Measurements from ENCODE around the gene VTI1A.

DNA sequence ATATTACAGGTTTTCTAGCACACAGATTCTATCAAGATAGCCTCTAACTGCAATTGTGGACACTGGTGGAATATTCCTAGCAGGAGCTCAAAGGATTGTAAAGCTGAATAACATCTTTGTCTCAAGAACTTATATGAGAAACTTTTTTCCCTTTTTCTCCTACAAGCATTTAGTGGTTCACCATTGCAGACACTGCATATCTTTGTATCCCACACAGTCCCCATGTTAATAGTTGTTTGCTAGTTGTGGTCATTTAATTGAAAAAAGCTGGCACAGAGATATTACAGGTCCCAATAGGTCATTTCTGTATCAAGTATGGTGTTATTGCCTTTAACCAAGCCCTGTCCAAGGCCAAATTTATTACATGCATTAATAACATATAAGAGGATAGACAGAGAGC is 276.9 kb downstream of the VTI1A start:
- TF ChIP-seq POLR2A (IDR thresholded peaks at IDR 0.05; ENCODE audit: low read length), result no peak
- no peak for TF ChIP-seq GATA1 (IDR thresholded peaks at IDR 0.05; ENCODE audit: low read depth, low read length)

All from erythroblast (primary cell).